ENCODE data around the gene SUCLA2. TPM values are rescaled to one million over a fixed set of nuclear protein-coding genes. Genes with fewer than 3 reads are reported as not detected.

Gene SUCLA2
- total and polyA plus RNA-seq, 2 donors (not counting 1 experiment from before 2014, with no cell fraction given): 15.9 to 33.7 TPM

DNA sequence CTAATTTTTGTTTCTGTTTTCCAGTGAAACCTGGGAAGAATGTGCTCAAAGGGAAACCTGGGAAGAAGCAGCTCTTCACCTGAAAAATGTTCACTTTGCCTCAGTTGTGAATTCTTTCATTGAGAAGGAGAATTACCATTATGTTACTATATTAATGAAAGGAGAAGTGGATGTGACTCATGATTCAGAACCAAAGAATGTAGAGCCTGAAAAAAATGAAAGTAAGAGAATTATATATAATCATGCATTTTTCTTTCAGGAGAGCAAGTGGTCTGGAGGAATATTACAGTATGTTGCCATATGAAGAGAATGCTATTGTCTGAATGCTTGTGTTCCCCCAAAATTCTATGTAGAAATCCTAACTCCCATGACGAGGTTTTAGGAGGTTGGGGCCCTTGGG is 39.8 kb upstream of the SUCLA2 start:
- POLR2A ChIA-PET: interaction anchor here (1.0 kb wide), 1 partner anchor 38 kb away, joined by 3 read pairs; no protein-coding TSS in a partner anchor
- ATAC-seq (ENCODE audit: low read depth) (no peak), DNase-seq (no peak)
- H3K27me3 ChIP-seq (replicated peaks in 1 of 4; ENCODE audit: control extremely low read depth in 1 of 4, control insufficient read depth in 3 of 4, insufficient read depth in 4 of 4, low read length in 3 of 4): no peaks in the 10 kb centered on the region
- no peak overlapping the region for H2AFZ ChIP-seq (ENCODE audit: insufficient read depth, low read depth, low read length, poor library complexity, severe bottlenecking)
- H3K9ac ChIP-seq (ENCODE audit: low read length): no peak overlapping the region
- H3K36me3 ChIP-seq (replicated peaks in 1 of 2; ENCODE audit: control extremely low read depth in 1 of 2, control insufficient read depth in 1 of 2, extremely low read depth in 1 of 2, insufficient read depth in 2 of 2, low read length in 1 of 2): peaks cover 0 to 6% of the 10 kb centered on the region in 2 experiments
- no peak overlapping the region for H3K4me3 ChIP-seq (ENCODE audit: control extremely low read depth in 1 of 5, extremely low read depth in 1 of 5, insufficient read depth in 1 of 5, low read depth in 2 of 5, low read length in 4 of 5)
- WGBS (ENCODE audit: insufficient coverage): no CpG with 5 or more reads among the region's 1 CpG
- H3K79me2 ChIP-seq (ENCODE audit: control insufficient read depth, insufficient read depth, low read length): no peaks in the 10 kb centered on the region
- H3K4me3 Mint-ChIP-seq: no peak overlapping the region
- peaks cover 22% of the 10 kb centered on the region for H3K4me1 Mint-ChIP-seq
- CTCF ChIA-PET: no interaction called here
- no peaks in the 10 kb centered on the region for H3K27me3 Mint-ChIP-seq
- TF ChIP-seq EZH2 (IDR thresholded peaks at IDR 0.05; ENCODE audit: borderline replicate concordance, insufficient read depth, low read depth, low read length, poor library complexity, severe bottlenecking) (no peak), CTCF (IDR thresholded peaks at IDR 0.05) (no peak)
- no peak overlapping the region for H3K27ac Mint-ChIP-seq
- H3K4me1 ChIP-seq (ENCODE audit: control insufficient read depth in 2 of 2, insufficient read depth in 2 of 2, low read length in 2 of 2): peaks cover 13 to 18% of the 10 kb centered on the region in 2 donors
- H4K20me1 ChIP-seq (ENCODE audit: control insufficient read depth, insufficient read depth, low read length, poor library complexity, severe bottlenecking): no peaks in the 10 kb centered on the region
- H3K27ac ChIP-seq (ENCODE audit: low read length in 2 of 2): no peak overlapping the region
- intact Hi-C loops (cut with micrococcal nuclease): no loop called here
- H3K4me2 ChIP-seq (replicated peaks; ENCODE audit: low read depth, low read length, poor library complexity, severe bottlenecking): no peak overlapping the region
- no peaks in the 10 kb centered on the region for H3K9me3 Mint-ChIP-seq (ENCODE audit: insufficient read depth)
- no peaks in the 10 kb centered on the region for H3K9me3 ChIP-seq (ENCODE audit: control extremely low read depth in 1 of 3, control insufficient read depth in 2 of 3, insufficient read depth in 1 of 3, low read length in 2 of 3)

DNA sequence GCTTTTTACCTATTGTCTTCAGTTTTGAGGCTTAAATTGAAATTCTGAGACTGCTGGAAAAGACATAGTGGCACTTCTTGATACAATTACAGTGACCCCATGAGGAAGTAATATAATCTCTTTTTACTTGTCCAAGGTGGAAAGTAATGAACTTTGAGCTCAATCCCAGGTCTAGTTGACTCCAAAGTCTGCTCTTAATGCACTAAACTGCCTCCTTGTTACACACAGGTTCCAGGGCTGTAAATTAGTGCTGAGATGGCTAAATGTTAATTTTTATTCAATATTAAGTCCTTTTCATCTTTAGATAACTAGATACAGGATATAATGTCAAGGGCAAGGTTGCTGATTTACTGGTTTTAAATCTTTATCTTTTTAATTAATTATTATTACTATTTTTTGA is 39.0 kb upstream of the SUCLA2 start:
- ATAC-seq (ENCODE audit: low read depth) (no peak), DNase-seq (no peak)
- peaks cover 13 to 18% of the 10 kb centered on the region in 2 donors for H3K4me1 ChIP-seq (ENCODE audit: control insufficient read depth in 2 of 2, insufficient read depth in 2 of 2, low read length in 2 of 2)
- Mint-ChIP-seq H3K27ac (no peak overlapping the region), H3K27me3 (no peaks in the 10 kb centered on the region), H3K4me1 (peaks cover 22% of the 10 kb centered on the region), H3K4me3 (peak overlapping the region; percentile 45), H3K9me3 (ENCODE audit: insufficient read depth) (no peaks in the 10 kb centered on the region)
- H3K9ac ChIP-seq (ENCODE audit: low read length): no peak overlapping the region
- TF ChIP-seq EZH2 (IDR thresholded peaks at IDR 0.05; ENCODE audit: borderline replicate concordance, insufficient read depth, low read depth, low read length, poor library complexity, severe bottlenecking) (no peak), CTCF (IDR thresholded peaks at IDR 0.05) (no peak)
- H3K4me2 ChIP-seq (replicated peaks; ENCODE audit: low read depth, low read length, poor library complexity, severe bottlenecking): no peak overlapping the region
- no peak overlapping the region for H2AFZ ChIP-seq (ENCODE audit: insufficient read depth, low read depth, low read length, poor library complexity, severe bottlenecking)
- H3K36me3 ChIP-seq (replicated peaks in 1 of 2; ENCODE audit: control extremely low read depth in 1 of 2, control insufficient read depth in 1 of 2, extremely low read depth in 1 of 2, insufficient read depth in 2 of 2, low read length in 1 of 2): peaks cover 0 to 6% of the 10 kb centered on the region in 2 experiments
- no peak overlapping the region for H3K27ac ChIP-seq (ENCODE audit: low read length in 2 of 2)
- no peaks in the 10 kb centered on the region for H3K9me3 ChIP-seq (ENCODE audit: control extremely low read depth in 1 of 3, control insufficient read depth in 2 of 3, insufficient read depth in 1 of 3, low read length in 2 of 3)
- H3K4me3 ChIP-seq (ENCODE audit: control extremely low read depth in 1 of 5, extremely low read depth in 1 of 5, insufficient read depth in 1 of 5, low read depth in 2 of 5, low read length in 4 of 5): no peak overlapping the region
- no peaks in the 10 kb centered on the region for H3K79me2 ChIP-seq (ENCODE audit: control insufficient read depth, insufficient read depth, low read length)
- CTCF ChIA-PET: interaction anchor here (1.4 kb wide), 1 partner anchor 33 kb away, joined by 3 read pairs; no protein-coding TSS in a partner anchor
- intact Hi-C loops (cut with micrococcal nuclease): no loop called here
- H4K20me1 ChIP-seq (ENCODE audit: control insufficient read depth, insufficient read depth, low read length, poor library complexity, severe bottlenecking): no peaks in the 10 kb centered on the region
- no peaks in the 10 kb centered on the region for H3K27me3 ChIP-seq (replicated peaks in 1 of 4; ENCODE audit: control extremely low read depth in 1 of 4, control insufficient read depth in 3 of 4, insufficient read depth in 4 of 4, low read length in 3 of 4)
- POLR2A ChIA-PET: interaction anchor here (1.0 kb wide), 1 partner anchor 39 kb away, joined by 3 read pairs; no protein-coding TSS in a partner anchor
